OCI-LY1 (cell line): Measurements from ENCODE around the gene RAPGEF2.
"Not testable (repeated sequence)": the region's sequence is repeated elsewhere in the genome, so short reads cannot be mapped to it uniquely, and the experiment has no call there.

ENCODE experiments used
- H2AFZ ChIP-seq: fragments of 200-600 bp; sonication (generic), shearing (Covaris generic); 2 replicates; pipeline ENCODE4 v1.6.0; 2014; ENCODE audit warnings: antibody characterized with exemption, mild to moderate bottlenecking, low read length
- H3F3A ChIP-seq: fragments of 200-600 bp; sonication (generic), shearing (Covaris generic); 2 replicates; pipeline ENCODE4 v1.6.0; 2014; ENCODE audit warnings: mild to moderate bottlenecking, antibody characterized with exemption, low read length, moderate library complexity; ENCODE audit not compliant: insufficient read depth
- H3K27ac ChIP-seq: fragments of 200-600 bp; sonication (generic); 2 replicates; pipeline ENCODE4 v1.5.1; 2014; ENCODE audit warnings: low read length, mixed run types, mild to moderate bottlenecking, low read depth; ENCODE audit not compliant: poor library complexity, severe bottlenecking
- H3K27me3 ChIP-seq: fragments of 200-600 bp; sonication (generic); 2 replicates; pipeline ENCODE4 v1.6.0; 2014; ENCODE audit warnings: antibody characterized with exemption, mild to moderate bottlenecking, low read length, moderate library complexity; ENCODE audit not compliant: insufficient read depth
- H3K36me3 ChIP-seq: fragments of 200-600 bp; sonication (generic); 2 replicates; pipeline ENCODE4 v1.6.1; 2014; ENCODE audit warnings: mild to moderate bottlenecking, antibody characterized with exemption, low read length, moderate library complexity, mixed read lengths; ENCODE audit not compliant: insufficient read depth
- H3K4me1 ChIP-seq: fragments of 200-600 bp; sonication (generic); 2 replicates; pipeline ENCODE4 v1.5.1; 2014; ENCODE audit warnings: mild to moderate bottlenecking, low read length, moderate library complexity; ENCODE audit not compliant: insufficient read depth, severe bottlenecking
- H3K4me2 ChIP-seq: fragments of 200-600 bp; sonication (generic), shearing (Covaris generic); 2 replicates; pipeline ENCODE4 v1.6.1; 2014; ENCODE audit warnings: low read length
- H3K4me3 ChIP-seq: fragments of 200-600 bp; sonication (generic); 2 replicates; pipeline ENCODE4 v1.5.1; 2014; ENCODE audit warnings: low read length, low read depth, mild to moderate bottlenecking, mixed read lengths; ENCODE audit not compliant: poor library complexity, severe bottlenecking
- H3K79me2 ChIP-seq: fragments of 200-600 bp; shearing (Covaris generic); 2 replicates; pipeline ENCODE4 v1.6.1; 2016; ENCODE audit warnings: mixed run types, low read length, mixed read lengths; ENCODE audit not compliant: insufficient read depth
- H3K9ac ChIP-seq: fragments of 200-600 bp; sonication (generic), shearing (Covaris generic); 2 replicates; pipeline ENCODE4 v1.6.1; 2014; ENCODE audit warnings: mild to moderate bottlenecking, low read length, mixed read lengths
- H3K9me2 ChIP-seq: fragments of 200-600 bp; sonication (generic), shearing (Covaris generic); 2 replicates; pipeline ENCODE4 v1.6.1; 2014; ENCODE audit warnings: low read depth, mild to moderate bottlenecking, low read length, mixed read lengths
- H3K9me3 ChIP-seq: fragments of 200-600 bp; shearing (Covaris generic); 2 replicates; pipeline ENCODE4 v1.6.1; 2014; ENCODE audit warnings: low read length, mixed read lengths
- H4K20me1 ChIP-seq: fragments of 200-600 bp; sonication (generic), shearing (Covaris generic); 2 replicates; pipeline ENCODE4 v1.6.0; 2016; ENCODE audit warnings: mild to moderate bottlenecking, low read length; ENCODE audit not compliant: insufficient read depth
- CTCF ChIP-seq: fragments of 200-600 bp; sonication (generic), shearing (Covaris generic); IDR thresholded peaks from 2 replicates; pipeline ENCODE4 v1.5.1; 2017; ENCODE audit warnings: mild to moderate bottlenecking, antibody characterized with exemption, low read length, moderate library complexity, mixed read lengths
- EZH2 ChIP-seq: fragments of 200-600 bp; sonication (generic), shearing (Covaris generic); IDR thresholded peaks from 2 replicates; pipeline ENCODE4 v1.8.0; 2017; ENCODE audit warnings: borderline replicate concordance, mixed run types, mild to moderate bottlenecking, antibody characterized with exemption, low read length, moderate library complexity, mixed read lengths

The RAPGEF2 gene

GRCh38 chr4:159108124-159108523 is 5.2 kb downstream of the RAPGEF2 start:
- Histone ChIP-seq H3K9ac (no peak overlapping the region), H3K4me1 (peaks cover 11% of the 10 kb centered on the region), H3K4me2 (no peak overlapping the region), H3F3A (no peaks in the 10 kb centered on the region), H3K36me3 (no peaks in the 10 kb centered on the region), H2AFZ (no peak overlapping the region), H3K4me3 (no peak overlapping the region), H4K20me1 (no peaks in the 10 kb centered on the region), H3K9me2 (no peaks in the 10 kb centered on the region), H3K9me3 (no peaks in the 10 kb centered on the region), H3K79me2 (no peaks in the 10 kb centered on the region), H3K27me3 (no peaks in the 10 kb centered on the region), H3K27ac (no peak overlapping the region)
- TF ChIP-seq EZH2 = no peak
- TF ChIP-seq CTCF = no peak

GRCh38 chr4:159110961-159111360 is 8.1 kb downstream of the RAPGEF2 start:
- Histone ChIP-seq H3K4me2 (no peak overlapping the region), H3K9ac (no peak overlapping the region), H3F3A (no peaks in the 10 kb centered on the region), H3K36me3 (no peaks in the 10 kb centered on the region), H3K27ac (no peak overlapping the region), H3K9me2 (no peaks in the 10 kb centered on the region), H3K79me2 (no peaks in the 10 kb centered on the region), H4K20me1 (no peaks in the 10 kb centered on the region), H3K4me3 (no peak overlapping the region), H3K4me1 (no peaks in the 10 kb centered on the region), H3K27me3 (no peaks in the 10 kb centered on the region), H3K9me3 (peaks cover 3% of the 10 kb centered on the region; the same call in 1 of the 2 replicates), H2AFZ (no peak overlapping the region)
- TF ChIP-seq EZH2 = no peak
- TF ChIP-seq CTCF = no peak

- no peaks in the 10 kb centered on the region for H3F3A ChIP-seq
- H3K4me2 ChIP-seq = no peak overlapping the region
- no peaks in the 10 kb centered on the region for H4K20me1 ChIP-seq
- H3K4me3 ChIP-seq = no peak overlapping the region
- no peak overlapping the region for H2AFZ ChIP-seq
- H3K4me1 ChIP-seq = no peaks in the 10 kb centered on the region
- H3K27me3 ChIP-seq = no peaks in the 10 kb centered on the region
- no peaks in the 10 kb centered on the region for H3K9me2 ChIP-seq
- H3K9ac ChIP-seq = no peak overlapping the region
- H3K9me3 ChIP-seq = peaks cover 3% of the 10 kb centered on the region; the same call in 1 of the 2 replicates
- no peak overlapping the region for H3K27ac ChIP-seq
- TF ChIP-seq EZH2 (no peak), CTCF (no peak)
- no peaks in the 10 kb centered on the region for H3K79me2 ChIP-seq
- no peaks in the 10 kb centered on the region for H3K36me3 ChIP-seq
Observed at GRCh38 chr4:159111416-159111815, 8.5 kb downstream of the RAPGEF2 start.

- H3K27ac ChIP-seq, H3K4me3 ChIP-seq, H3K36me3 ChIP-seq, H3K9me3 ChIP-seq, H3F3A ChIP-seq, H3K4me1 ChIP-seq, H3K9me2 ChIP-seq, H3K4me2 ChIP-seq, H2AFZ ChIP-seq, H4K20me1 ChIP-seq, H3K27me3 ChIP-seq, H3K79me2 ChIP-seq, H3K9ac ChIP-seq: not testable (repeated sequence)
Observed at GRCh38 chr4:159113366-159113765, 10.5 kb downstream of the RAPGEF2 start.

GRCh38 chr4:159116098-159116497 is 13.2 kb downstream of the RAPGEF2 start:
- H3K9me2 ChIP-seq, H2AFZ ChIP-seq, H4K20me1 ChIP-seq, H3K9me3 ChIP-seq, H3K36me3 ChIP-seq, H3K27ac ChIP-seq, H3K4me3 ChIP-seq, H3K9ac ChIP-seq, H3K79me2 ChIP-seq, H3K4me1 ChIP-seq, H3K27me3 ChIP-seq, H3K4me2 ChIP-seq, H3F3A ChIP-seq: not testable (repeated sequence)

GRCh38 chr4:159116693-159117092 is 13.8 kb downstream of the RAPGEF2 start:
- H3K79me2 ChIP-seq, H4K20me1 ChIP-seq, H3K4me2 ChIP-seq, H3F3A ChIP-seq, H3K27ac ChIP-seq, H3K9me3 ChIP-seq, H3K4me3 ChIP-seq, H2AFZ ChIP-seq, H3K36me3 ChIP-seq, H3K27me3 ChIP-seq, H3K9me2 ChIP-seq, H3K9ac ChIP-seq, H3K4me1 ChIP-seq: not testable (repeated sequence)
